Astrocyte of the spinal cord (primary cell): ENCODE results near the gene TMEM175.
"Not testable (repeated sequence)": the region's sequence is repeated elsewhere in the genome, so short reads cannot be mapped to it uniquely, and the experiment has no call there.

ENCODE experiments used
- DNase-seq: peaks from one replicate; pipeline ENCODE4 v3.0.0; 2011; ENCODE audit warnings: low read depth, low spot score
- H3K4me3 ChIP-seq: 2 replicates; pipeline ENCODE4 v1.5.1; 2011; ENCODE audit warnings: low read depth, mild to moderate bottlenecking, low read length, moderate library complexity
- CTCF ChIP-seq: IDR thresholded peaks from 2 replicates; pipeline ENCODE4 v1.5.1; 2012; ENCODE audit warnings: low read depth, mild to moderate bottlenecking, low read length, inconsistent platforms
- in situ Hi-C: cut with HindIII; loops from 2 replicates; pipeline ENCODE4 v1.10.0; 2017; ENCODE audit warnings: low sequenced_read_pairs

TMEM175 gene

GRCh38 chr4:996997-997374 is 64.7 kb downstream of the TMEM175 start:
- no peak for DNase-seq
- no peak overlapping the region for H3K4me3 ChIP-seq
- no peak for TF ChIP-seq CTCF
- in situ Hi-C loops, result no loop called here

GRCh38 chr4:997375-998071 is 65.3 kb downstream of the TMEM175 start:
- TF ChIP-seq CTCF, result no peak
- H3K4me3 ChIP-seq, result no peak overlapping the region
- DNase-seq, result no peak
- in situ Hi-C loops, result no loop called here

GRCh38 chr4:998096-998691 is 65.9 kb downstream of the TMEM175 start:
- no peak for DNase-seq

GRCh38 chr4:999240-999863 is 67.1 kb downstream of the TMEM175 start:
- in situ Hi-C loops, DNase-seq, H3K4me3 ChIP-seq: not testable (repeated sequence)

More at GRCh38 chr4:998096-998691, 65.9 kb downstream of the TMEM175 start:
- no peak overlapping the region for H3K4me3 ChIP-seq
- in situ Hi-C loops, result no loop called here
- no peak for TF ChIP-seq CTCF

GRCh38 chr4:999882-1000425 is 67.7 kb downstream of the TMEM175 start:
- DNase-seq, result no peak
- H3K4me3 ChIP-seq, result no peak overlapping the region
- in situ Hi-C loops, result no loop called here
- TF ChIP-seq CTCF, result no peak

GRCh38 chr4:1000686-1001260 is 68.5 kb downstream of the TMEM175 start:
- DNase-seq, result no peak
- in situ Hi-C loops, result no loop called here
- TF ChIP-seq CTCF, result no peak
- no peak overlapping the region for H3K4me3 ChIP-seq
